Keratinocyte (primary cell): ENCODE data around the gene MAPT.
"Not testable (repeated sequence)": the region's sequence is repeated elsewhere in the genome, so short reads cannot be mapped to it uniquely, and the experiment has no call there.

Experiments used
- EZH2 ChIP-seq: IDR thresholded peaks from one replicate; pipeline ENCODE4 v1.6.1; 2012; ENCODE audit warnings: inconsistent platforms, mild to moderate bottlenecking, low read length, moderate library complexity
- TF ChIP-seq, protein P1 (sequence below), 3 experiments: IDR thresholded peaks in 1 of 3; conservative IDR thresholded peaks in 1 of 3; optimal IDR thresholded peaks in 1 of 3; 2 replicates in 2 of 3; 3 replicates in 1 of 3; pipeline versions ENCODE3 to v1.5.1; 2011; ENCODE audit warnings: low read length in 3 of 3, mild to moderate bottlenecking in 3 of 3, moderate library complexity in 2 of 3, control low read depth in 1 of 3, inconsistent platforms in 1 of 3; ENCODE audit not compliant: insufficient read depth in 2 of 3; ENCODE audit errors: extremely low read depth in 1 of 3

DNA sequence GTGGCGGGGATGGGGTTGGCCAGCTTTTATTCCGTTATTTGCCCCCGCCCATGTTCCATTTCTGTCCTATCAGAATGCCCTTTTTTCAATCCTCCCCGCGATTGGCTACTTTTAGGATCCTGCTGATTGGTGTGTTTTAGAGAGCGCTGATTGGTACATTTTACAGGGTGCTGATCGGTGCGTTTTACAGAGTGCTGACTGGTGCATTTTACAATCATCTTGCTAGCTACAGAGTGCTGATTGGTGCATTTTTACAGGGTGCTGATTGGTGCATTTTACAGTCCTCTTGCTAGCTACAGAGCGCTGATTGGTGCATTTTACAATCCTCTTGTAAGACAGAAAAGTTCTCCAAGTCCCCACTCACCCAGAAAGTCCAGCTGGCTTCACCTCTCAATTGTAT lies 32.2 kb upstream of the MAPT start:
- TF ChIP-seq, protein P1, sequence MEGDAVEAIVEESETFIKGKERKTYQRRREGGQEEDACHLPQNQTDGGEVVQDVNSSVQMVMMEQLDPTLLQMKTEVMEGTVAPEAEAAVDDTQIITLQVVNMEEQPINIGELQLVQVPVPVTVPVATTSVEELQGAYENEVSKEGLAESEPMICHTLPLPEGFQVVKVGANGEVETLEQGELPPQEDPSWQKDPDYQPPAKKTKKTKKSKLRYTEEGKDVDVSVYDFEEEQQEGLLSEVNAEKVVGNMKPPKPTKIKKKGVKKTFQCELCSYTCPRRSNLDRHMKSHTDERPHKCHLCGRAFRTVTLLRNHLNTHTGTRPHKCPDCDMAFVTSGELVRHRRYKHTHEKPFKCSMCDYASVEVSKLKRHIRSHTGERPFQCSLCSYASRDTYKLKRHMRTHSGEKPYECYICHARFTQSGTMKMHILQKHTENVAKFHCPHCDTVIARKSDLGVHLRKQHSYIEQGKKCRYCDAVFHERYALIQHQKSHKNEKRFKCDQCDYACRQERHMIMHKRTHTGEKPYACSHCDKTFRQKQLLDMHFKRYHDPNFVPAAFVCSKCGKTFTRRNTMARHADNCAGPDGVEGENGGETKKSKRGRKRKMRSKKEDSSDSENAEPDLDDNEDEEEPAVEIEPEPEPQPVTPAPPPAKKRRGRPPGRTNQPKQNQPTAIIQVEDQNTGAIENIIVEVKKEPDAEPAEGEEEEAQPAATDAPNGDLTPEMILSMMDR (optimal IDR thresholded peaks at IDR 0.05 in 1 of 3, IDR thresholded peaks at IDR 0.05 in 1 of 3, conservative IDR thresholded peaks at IDR 0.05 in 1 of 3; ENCODE audit: extremely low read depth in 1 of 3, insufficient read depth in 2 of 3, low read length in 3 of 3), result not testable (repeated sequence)
- not testable (repeated sequence) for TF ChIP-seq EZH2
